Measurements from ENCODE around the gene CISD1.
A peak's percentile ranks its signal among the peaks of the same experiment; 100 is the strongest.

The CISD1 gene

GRCh38 chr10:58311026-58311425, 42.1 kb downstream of the CISD1 start:
- DNase-seq (ENCODE audit: low read depth), result no peak

GRCh38 chr10:58316874-58317273, 47.9 kb downstream of the CISD1 start:
- DNase-seq (ENCODE audit: low read depth), result no peak

GRCh38 chr10:58318346-58318745, 49.4 kb downstream of the CISD1 start:
- no peak for DNase-seq (ENCODE audit: low read depth)

GRCh38 chr10:58319599-58319998, 50.6 kb downstream of the CISD1 start:
- DNase-seq (ENCODE audit: low read depth), result no peak

DNA sequence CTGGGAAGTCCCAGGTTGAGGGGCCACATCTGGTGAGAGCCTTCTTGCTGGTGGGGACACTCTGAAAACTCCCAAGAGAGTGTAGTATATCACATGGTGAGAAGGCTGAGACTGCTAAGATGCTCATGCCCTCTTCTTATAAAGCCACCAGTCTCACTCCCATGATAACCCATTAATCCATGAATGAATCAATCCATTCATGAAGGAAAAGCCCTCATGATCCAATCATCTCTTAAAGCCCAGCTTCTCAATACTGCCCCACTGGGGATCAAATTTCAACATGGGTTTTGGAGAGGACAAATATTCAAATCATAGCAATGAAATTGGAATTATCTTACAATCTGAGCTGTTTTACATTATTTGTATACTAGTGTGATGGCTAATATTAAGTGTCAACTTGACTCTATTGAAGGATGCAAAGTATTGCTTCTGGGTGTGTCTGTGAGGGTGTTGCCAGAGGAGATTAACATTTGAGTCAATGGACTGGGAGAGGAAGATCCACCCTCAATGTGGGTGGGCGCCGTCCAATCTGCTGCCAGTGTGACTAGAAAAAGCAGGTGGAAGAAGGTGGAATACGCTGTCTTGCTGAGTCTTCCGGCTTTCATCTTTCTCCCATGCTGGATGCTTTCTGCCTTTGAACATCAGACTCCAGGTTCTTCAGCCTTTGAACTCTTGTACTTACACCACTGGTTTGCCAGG, 51.5 kb downstream of the CISD1 start:
- no peak for DNase-seq (ENCODE audit: low read depth)

DNA sequence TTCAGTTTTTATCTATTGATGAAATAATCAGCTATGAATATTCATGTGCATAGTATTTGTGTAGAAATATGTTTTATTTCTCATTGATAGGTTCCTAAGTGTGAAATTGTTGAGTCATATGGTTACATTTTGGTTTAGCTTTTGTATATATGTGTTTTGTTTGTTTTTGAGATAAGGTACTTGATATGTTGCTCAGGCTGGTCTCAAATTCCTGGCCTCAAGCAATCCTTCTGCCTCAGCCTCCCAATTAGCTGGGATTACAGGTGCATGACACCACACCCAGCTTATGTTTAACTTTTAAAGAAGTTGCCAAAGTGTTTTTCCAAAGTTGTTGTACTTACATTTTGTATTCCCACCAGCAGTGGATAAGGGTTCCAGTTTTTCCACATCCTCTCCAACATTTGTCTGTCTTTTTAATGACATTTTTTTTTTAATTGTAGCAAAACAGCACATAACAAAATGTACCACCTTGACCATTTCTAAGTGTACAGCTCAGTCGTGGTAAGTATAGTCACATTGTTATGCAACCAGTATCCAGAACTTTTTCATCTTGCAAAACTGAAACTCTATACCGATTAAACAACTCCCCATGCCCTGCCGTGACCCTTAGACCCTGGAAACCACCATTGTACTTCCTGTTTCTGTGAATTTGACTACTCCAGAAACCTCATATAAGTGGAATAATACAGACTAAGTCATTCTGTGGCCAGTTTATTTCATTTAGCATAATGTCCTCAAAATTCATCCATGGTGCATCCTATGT, 53.3 kb downstream of the CISD1 start:
- no peak for DNase-seq (ENCODE audit: low read depth)

- no peak for DNase-seq (ENCODE audit: low read depth)
Observed at GRCh38 chr10:58322835-58323209, 53.9 kb downstream of the CISD1 start.

DNA sequence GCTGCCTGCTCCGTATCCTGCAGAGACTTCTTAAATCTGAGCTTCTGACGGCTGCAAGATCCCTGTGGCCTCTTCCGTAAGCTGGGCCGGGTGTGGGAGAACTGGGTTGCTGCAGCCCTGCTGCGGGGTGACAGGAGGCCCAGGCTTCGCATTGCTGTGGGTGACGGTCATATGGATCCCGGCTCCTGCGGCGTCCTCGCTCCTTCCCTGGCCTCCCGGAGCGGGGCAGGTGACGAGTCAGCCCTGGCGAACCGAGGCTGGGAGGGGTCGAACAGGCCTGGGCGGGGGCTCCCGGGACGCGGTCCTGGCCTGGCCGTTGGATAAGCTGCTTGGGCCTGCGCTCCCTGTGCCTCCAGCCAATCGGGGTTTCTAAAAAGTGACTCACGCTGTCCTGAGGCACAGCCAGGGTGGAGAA, 58.0 kb downstream of the CISD1 start:
- DNase-seq (ENCODE audit: low read depth), result no peak

DNA sequence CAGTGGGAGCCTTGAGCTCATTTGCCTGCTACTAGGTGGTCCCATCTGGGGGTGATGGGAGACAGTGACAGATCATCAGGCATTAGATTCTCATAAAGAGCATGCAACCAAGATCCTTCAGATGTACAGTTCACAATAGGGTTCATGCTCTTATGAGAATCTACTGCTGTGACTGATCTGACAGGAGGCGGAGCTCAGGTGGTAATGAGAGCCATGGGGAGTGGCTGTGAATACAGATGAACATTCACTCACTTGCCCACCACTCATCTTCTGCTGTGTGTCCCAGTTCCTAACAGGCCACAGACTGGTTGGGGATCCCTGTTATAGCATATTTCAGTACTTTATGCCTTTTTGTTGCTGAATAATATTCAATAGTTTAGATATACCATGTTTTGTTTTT, 59.3 kb downstream of the CISD1 start:
- no peak for DNase-seq (ENCODE audit: low read depth)

GRCh38 chr10:58330431-58330830, 61.5 kb downstream of the CISD1 start:
- DNase-seq (ENCODE audit: low read depth), result no peak

GRCh38 chr10:58331646-58332045, 62.7 kb downstream of the CISD1 start:
- DNase-seq (ENCODE audit: low read depth), result no peak

GRCh38 chr10:58334817-58335305, 65.9 kb downstream of the CISD1 start, which contains the start of gene UBE2D1:
UBE2D1 (plus strand) TSS chr10:58335006; CDS start chr10:58335202, 196 bp downstream.
- DNase-seq (ENCODE audit: low read depth), result peak; percentile 72

DNA sequence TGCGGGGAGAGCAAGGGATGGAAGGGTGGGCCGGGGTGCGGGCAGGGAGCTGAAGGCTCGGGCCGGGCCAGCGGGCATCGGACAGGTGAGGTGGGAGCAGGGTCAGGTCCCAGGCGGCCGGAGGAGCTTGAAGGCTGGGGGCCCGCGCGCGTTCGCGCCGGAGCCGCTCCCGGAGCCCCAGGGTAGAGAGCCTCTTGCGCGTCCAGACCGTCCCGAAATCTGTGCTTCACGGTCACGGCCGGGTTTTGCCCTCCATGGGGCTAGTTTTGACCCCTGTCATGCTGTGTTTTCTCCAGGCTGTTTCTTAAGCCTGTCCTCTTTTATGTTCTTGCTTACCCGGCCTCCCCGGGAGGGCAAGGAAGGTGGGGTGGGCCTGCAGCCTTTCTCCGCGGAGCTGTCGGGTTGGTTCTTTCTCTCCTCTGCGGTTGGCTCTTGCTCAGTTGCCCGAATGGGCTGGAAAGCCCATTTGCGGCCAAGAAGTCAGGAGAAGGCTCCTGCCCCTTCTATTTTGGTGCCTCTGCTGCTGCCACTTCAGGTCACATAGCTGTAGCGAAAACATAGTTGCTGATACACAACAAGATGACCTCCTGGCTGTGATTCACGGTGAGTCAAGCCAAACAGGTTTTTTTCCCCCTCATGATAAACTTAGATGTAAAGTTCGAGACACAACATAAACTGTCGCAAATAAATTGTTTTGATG, 66.5 kb downstream of the CISD1 start:
- DNase-seq (ENCODE audit: low read depth), result no peak

DNA sequence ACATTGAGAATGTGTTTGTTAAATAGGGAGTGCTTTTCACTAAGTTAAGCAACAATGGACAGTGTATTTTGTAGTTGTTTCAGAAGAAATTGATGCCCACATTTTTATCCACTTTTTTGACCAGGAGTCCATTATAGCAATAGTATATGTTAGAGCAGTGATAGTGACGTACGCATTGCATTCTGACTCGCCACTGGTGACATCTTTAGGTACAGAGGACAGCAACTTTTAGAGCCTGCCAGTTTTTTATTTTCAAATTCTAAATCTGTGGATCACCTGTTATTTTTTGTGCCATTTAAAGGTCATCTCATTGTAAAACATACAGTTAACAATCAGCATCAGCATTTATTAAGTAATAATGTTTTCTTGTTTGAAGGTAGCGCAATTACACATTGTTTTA, 67.3 kb downstream of the CISD1 start:
- no peak for DNase-seq (ENCODE audit: low read depth)

Measured in stimulated activated CD8-positive, alpha-beta memory T cell treated with anti-CD3 and anti-CD28 coated beads, Interleukin-7, amount 100 ng/mL, for 24 hours (primary cell).